HG03565 (cell line): ENCODE results near the gene NIBAN1.
"Not testable (repeated sequence)": the region's sequence is repeated elsewhere in the genome, so short reads cannot be mapped to it uniquely, and the experiment has no call there.

ENCODE experiments used
- ATAC-seq: cut with Tn5 transposase; IDR thresholded peaks from one replicate; pipeline ENCODE4 v1.9.1; 2021; ENCODE audit warnings: mild to moderate bottlenecking, moderate library complexity; ENCODE audit not compliant: unreplicated experiment

NIBAN1 gene, protein sequence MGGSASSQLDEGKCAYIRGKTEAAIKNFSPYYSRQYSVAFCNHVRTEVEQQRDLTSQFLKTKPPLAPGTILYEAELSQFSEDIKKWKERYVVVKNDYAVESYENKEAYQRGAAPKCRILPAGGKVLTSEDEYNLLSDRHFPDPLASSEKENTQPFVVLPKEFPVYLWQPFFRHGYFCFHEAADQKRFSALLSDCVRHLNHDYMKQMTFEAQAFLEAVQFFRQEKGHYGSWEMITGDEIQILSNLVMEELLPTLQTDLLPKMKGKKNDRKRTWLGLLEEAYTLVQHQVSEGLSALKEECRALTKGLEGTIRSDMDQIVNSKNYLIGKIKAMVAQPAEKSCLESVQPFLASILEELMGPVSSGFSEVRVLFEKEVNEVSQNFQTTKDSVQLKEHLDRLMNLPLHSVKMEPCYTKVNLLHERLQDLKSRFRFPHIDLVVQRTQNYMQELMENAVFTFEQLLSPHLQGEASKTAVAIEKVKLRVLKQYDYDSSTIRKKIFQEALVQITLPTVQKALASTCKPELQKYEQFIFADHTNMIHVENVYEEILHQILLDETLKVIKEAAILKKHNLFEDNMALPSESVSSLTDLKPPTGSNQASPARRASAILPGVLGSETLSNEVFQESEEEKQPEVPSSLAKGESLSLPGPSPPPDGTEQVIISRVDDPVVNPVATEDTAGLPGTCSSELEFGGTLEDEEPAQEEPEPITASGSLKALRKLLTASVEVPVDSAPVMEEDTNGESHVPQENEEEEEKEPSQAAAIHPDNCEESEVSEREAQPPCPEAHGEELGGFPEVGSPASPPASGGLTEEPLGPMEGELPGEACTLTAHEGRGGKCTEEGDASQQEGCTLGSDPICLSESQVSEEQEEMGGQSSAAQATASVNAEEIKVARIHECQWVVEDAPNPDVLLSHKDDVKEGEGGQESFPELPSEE

GRCh38 chr1:184974056-184974836, at the start of gene NIBAN1:
Gene NIBAN1 (minus strand): TSS chr1:184974508. CDS start chr1:184974356, 152 bp downstream.
- ATAC-seq: peak; percentile 33

GRCh38 chr1:185017966-185018365, 43.7 kb upstream of the NIBAN1 start:
- ATAC-seq: no peak

GRCh38 chr1:185017338-185017737, 43.0 kb upstream of the NIBAN1 start:
- ATAC-seq: no peak

- no peak for ATAC-seq
Observed at GRCh38 chr1:185016880-185017279, 42.6 kb upstream of the NIBAN1 start.

- no peak for ATAC-seq
Observed at GRCh38 chr1:185015631-185016030, 41.3 kb upstream of the NIBAN1 start.

DNA sequence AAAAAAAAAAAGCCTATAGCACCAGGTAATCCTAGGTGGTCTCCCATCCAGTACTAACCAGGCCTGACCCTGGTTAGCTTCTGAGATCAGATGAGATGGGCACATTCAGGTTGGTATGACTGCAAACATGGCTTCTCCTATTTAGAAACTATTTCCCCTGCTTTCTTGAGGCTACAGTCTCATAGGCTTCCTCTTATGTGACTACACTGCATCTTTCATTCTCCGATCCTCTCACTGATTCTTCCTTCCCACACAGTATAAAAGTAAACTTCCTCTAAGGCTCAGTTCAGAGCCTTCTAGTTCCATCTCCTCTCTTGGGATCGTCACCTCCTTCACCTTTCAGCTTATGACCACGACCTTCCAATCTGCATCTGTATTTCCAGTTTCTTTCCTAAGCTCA, 40.6 kb upstream of the NIBAN1 start:
- ATAC-seq: no peak

- no peak for ATAC-seq
Observed at GRCh38 chr1:185010361-185010760, 36.1 kb upstream of the NIBAN1 start.

- ATAC-seq: no peak
Observed at GRCh38 chr1:185008838-185009237, 34.5 kb upstream of the NIBAN1 start.

GRCh38 chr1:185001312-185001880, 27.1 kb upstream of the NIBAN1 start:
- ATAC-seq: not testable (repeated sequence)

DNA sequence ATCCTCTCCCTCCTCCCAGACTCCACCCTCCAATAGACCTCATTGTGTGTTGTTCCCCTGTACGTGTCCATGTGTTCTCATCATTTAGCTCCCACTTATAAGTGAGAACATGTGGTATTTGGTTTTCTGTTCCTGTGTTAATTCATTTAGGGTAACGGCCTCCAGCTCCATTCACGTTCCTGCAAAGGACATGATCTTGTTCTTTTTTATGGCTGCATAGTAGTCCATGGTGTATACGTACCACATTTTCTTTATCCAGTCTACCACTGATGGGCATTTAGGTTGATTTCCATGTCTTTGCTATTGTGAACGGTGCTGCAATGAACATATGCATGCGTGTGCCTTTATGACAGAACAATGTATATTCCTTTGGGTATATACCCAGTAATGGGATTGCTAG, 25.7 kb upstream of the NIBAN1 start:
- not testable (repeated sequence) for ATAC-seq

DNA sequence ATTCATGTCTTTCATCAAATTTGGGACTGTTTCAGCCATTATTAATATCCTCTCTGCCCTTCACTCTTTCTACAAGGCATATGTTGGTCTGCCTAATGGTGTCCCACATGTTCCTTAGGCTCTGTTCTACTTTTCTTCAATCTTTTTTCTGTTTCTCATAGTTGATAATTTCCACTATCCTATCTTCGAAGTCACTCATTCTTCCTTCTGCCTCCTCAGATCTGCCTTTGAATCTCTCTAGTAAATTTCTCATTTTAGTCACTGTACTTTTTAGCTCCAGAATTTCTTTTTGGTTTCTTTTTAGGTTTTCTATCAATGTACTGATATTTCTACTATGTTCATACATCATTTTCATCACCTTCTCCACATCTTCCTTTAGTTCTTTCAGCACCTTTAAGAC, 20.0 kb upstream of the NIBAN1 start:
- no peak for ATAC-seq

DNA sequence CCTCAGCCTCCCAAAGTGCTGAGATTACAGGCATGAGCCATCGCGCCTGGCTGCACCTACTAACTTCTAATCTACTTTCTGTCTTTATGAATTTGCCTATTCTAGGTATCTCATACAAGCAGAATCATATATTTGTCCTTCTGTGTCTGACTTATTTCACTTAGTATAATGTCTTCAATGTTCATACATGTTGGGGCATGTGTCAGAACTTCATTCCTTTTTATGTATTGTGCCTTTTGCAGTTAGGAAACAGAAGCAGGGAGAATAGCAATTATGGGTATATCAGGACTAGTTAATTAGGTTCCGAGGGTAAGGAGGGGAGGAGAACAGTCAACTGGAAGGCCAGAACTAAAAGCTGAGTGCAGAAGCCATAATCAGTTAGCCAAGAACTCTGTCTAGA, 18.0 kb upstream of the NIBAN1 start:
- no peak for ATAC-seq

GRCh38 chr1:184990204-184990603, 15.9 kb upstream of the NIBAN1 start:
- ATAC-seq: no peak

GRCh38 chr1:184988506-184988905, 14.2 kb upstream of the NIBAN1 start:
- no peak for ATAC-seq

GRCh38 chr1:184987696-184988095, 13.4 kb upstream of the NIBAN1 start:
- ATAC-seq: no peak

- ATAC-seq: no peak
Observed at GRCh38 chr1:184986250-184986649, 11.9 kb upstream of the NIBAN1 start.

DNA sequence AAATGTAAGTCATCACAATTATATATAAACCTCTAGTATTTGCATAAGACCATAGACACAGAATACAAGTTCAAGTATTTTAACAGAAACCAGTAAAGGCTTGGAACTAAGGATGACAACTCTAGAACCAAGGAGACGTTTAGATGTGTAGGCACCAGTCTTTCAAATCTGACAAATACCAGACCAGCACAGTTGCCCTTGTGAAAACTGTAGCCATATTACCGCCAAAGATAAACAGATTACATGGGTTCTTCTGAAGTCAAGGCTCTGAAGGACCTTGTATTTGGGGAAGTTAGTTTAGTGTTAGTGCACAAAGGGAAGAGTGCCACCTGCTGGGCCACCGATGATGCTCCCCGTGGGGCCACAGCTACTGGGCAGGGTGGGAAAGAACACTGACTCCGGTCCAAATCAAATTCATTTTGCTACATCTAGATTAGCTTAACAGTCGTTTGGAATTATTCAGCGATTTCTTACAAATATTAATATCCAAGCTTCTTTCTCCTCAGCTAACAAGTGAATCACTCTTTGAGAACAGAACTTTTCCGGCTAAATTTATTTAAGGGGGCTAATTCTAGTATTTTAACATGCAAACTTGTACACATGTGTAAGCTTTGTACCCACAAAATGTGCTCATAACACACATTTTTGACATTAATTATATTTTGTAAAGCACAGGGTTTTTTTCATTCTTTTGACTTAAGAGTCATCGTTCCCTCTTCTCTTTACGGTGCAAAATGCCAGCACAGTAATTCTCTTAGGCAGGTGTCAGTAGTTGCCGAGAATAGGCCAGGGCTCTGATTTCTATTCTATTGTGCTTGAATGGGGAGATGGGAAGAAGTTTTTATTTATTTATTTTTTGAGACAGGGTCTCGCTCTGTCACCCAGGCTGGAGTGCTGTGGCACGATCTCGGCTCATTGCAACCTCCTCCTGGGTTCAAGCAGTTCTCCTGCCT, 8.0 kb upstream of the NIBAN1 start:
- peak; percentile 94 for ATAC-seq

GRCh38 chr1:184980726-184981125, 6.4 kb upstream of the NIBAN1 start:
- no peak for ATAC-seq

GRCh38 chr1:184975208-184975870, 1.0 kb upstream of the NIBAN1 start:
- ATAC-seq: no peak
